ENCODE data around the gene ZNF672. TPM values are rescaled to one million over a fixed set of nuclear protein-coding genes. Genes with fewer than 3 reads are reported as not detected.

ZNF672 gene
- total and polyA plus RNA-seq, 4 donors, result 6.4 to 28.0 (median 20.1) TPM

GRCh38 chr1:248815407-248816034 is 22.5 kb upstream of the ZNF672 start:
- no peak overlapping the region for H3K27ac ChIP-seq (ENCODE audit: low read depth in 1 of 2, low read length in 2 of 2)
- peak; percentile 9 for DNase-seq (ENCODE audit: low spot score)
- H3K9ac ChIP-seq (ENCODE audit: low read depth in 1 of 2, low read length in 2 of 2), result no peak overlapping the region
- no peak overlapping the region for H3K4me3 ChIP-seq (ENCODE audit: low read depth in 1 of 3, low read length in 3 of 3)
- WGBS, result 93% methylated on average over 10 of the region's 10 CpGs
- H3K9me3 ChIP-seq (ENCODE audit: control insufficient read depth in 4 of 4, low read length in 3 of 4), result no peaks in the 10 kb centered on the region
- H3K4me1 ChIP-seq (ENCODE audit: control insufficient read depth in 4 of 4, insufficient read depth in 4 of 4, low read length in 3 of 4), result peaks cover 2 to 17% (median 6%) of the 10 kb centered on the region in 4 donors
- peaks cover 9 to 39% (median 25%) of the 10 kb centered on the region in 4 donors for H3K36me3 ChIP-seq (ENCODE audit: control insufficient read depth in 4 of 4, insufficient read depth in 3 of 4, low read depth in 1 of 4, low read length in 3 of 4)
- no peak for TF ChIP-seq GABPA (IDR thresholded peaks at IDR 0.05 in 1 of 2, conservative IDR thresholded peaks at IDR 0.05 in 1 of 2)
- TF ChIP-seq HNF4G (IDR thresholded peaks at IDR 0.05), result no peak
- TF ChIP-seq JUND (IDR thresholded peaks at IDR 0.05), result no peak
- no peak for TF ChIP-seq TAF1 (conservative IDR thresholded peaks at IDR 0.05)
- no peak for TF ChIP-seq YY1 (IDR thresholded peaks at IDR 0.05)
- no peak for TF ChIP-seq ATF3 (IDR thresholded peaks at IDR 0.05)
- no peak for TF ChIP-seq FOXA1 (IDR thresholded peaks at IDR 0.05)
- no peak for TF ChIP-seq REST (IDR thresholded peaks at IDR 0.05)
- TF ChIP-seq MAX (IDR thresholded peaks at IDR 0.05), result no peak
- TF ChIP-seq RXRA (IDR thresholded peaks at IDR 0.05), result no peak
- TF ChIP-seq ZBTB33 (IDR thresholded peaks at IDR 0.05), result no peak
- no peak for TF ChIP-seq RAD21 (IDR thresholded peaks at IDR 0.05)
- TF ChIP-seq NR2F2 (IDR thresholded peaks at IDR 0.05), result no peak
- TF ChIP-seq CTCF (IDR thresholded peaks at IDR 0.05; ENCODE audit: low read depth, low read length, missing input control), result no peak
- no peak for TF ChIP-seq HNF4A (conservative IDR thresholded peaks at IDR 0.05)
- no peak for TF ChIP-seq FOXA2 (IDR thresholded peaks at IDR 0.05)
- H3K27me3 ChIP-seq (ENCODE audit: control insufficient read depth in 4 of 4, insufficient read depth in 4 of 4, low read length in 3 of 4), result no peaks in the 10 kb centered on the region

Data from liver (tissue), 9 donors.